Endothelial cell of umbilical vein (primary cell): ENCODE measurements around the gene CCDC6. TPM values are rescaled to one million over a fixed set of nuclear protein-coding genes. Genes with fewer than 3 reads are reported as not detected.

ENCODE experiments used
- BruUV-seq: library from RNA; stranded (reverse); fragments of 400-500 nt; replicated peaks from 2 replicates; lab custom pipeline; 2021; lab: Mats Ljungman, UMichigan
- CTCF ChIA-PET: fragments of 300-600, 350-600 bp; sonication (Branson Sonifier 250); formaldehyde crosslinking; loops from one replicate; lab custom pipeline; 2021; ENCODE audit warnings: antibody characterized with exemption, inconsistent platforms; lab: Charles Lee
- POLR2A ChIA-PET: fragments of 300-600, 350-600 bp; sonication (Branson Sonifier 250); formaldehyde crosslinking; loops from one replicate; lab custom pipeline; 2021; ENCODE audit warnings: antibody characterized with exemption, inconsistent platforms; lab: Charles Lee
- DNase-seq: peaks from one replicate; pipeline ENCODE4 v3.0.0-alpha.2; 2011; ENCODE audit warnings: low read depth, low spot score
- FAIRE-seq: peaks from 2 replicates; lab custom pipeline; 2011; peaks lifted over from hg19 to GRCh38; lab: Jason Lieb, UNC
- H2AFZ ChIP-seq: 2 replicates; pipeline ENCODE4 v1.6.0; 2012; ENCODE audit warnings: low read depth, low read length, control low read depth, inconsistent platforms
- H3K27ac ChIP-seq: 2 replicates; pipeline ENCODE4 v1.5.1; 2011; ENCODE audit warnings: low read depth, mild to moderate bottlenecking, control low read depth, low read length, moderate library complexity; ENCODE audit not compliant: insufficient read depth
- H3K27me3 ChIP-seq, 2 experiments: 2 replicates each; pipeline versions ENCODE4 v1.6.0 to v1.6.1; 2011; ENCODE audit warnings: low read length in 2 of 2, mixed read lengths in 1 of 2; ENCODE audit not compliant: control insufficient read depth in 2 of 2, insufficient read depth in 2 of 2
- H3K36me3 ChIP-seq, 2 experiments: 2 replicates in 1 of 2; 3 replicates in 1 of 2; pipeline ENCODE4 v1.5.1; 2011; ENCODE audit warnings: low read length in 2 of 2, mild to moderate bottlenecking in 1 of 2, moderate library complexity in 1 of 2; ENCODE audit not compliant: control insufficient read depth in 2 of 2, insufficient read depth in 2 of 2; ENCODE audit errors: extremely low read depth in 1 of 2
- H3K4me1 ChIP-seq: 3 replicates; pipeline ENCODE4 v1.5.1; 2011; ENCODE audit warnings: mild to moderate bottlenecking, low read length; ENCODE audit not compliant: control insufficient read depth, insufficient read depth; ENCODE audit errors: extremely low read depth
- H3K4me2 ChIP-seq: 2 replicates; pipeline ENCODE4 v1.6.1; 2011; ENCODE audit warnings: low read length, control low read depth, mixed read lengths; ENCODE audit not compliant: insufficient read depth
- H3K4me3 ChIP-seq, 3 experiments: fragments of 200-600 bp in 1 of 3; sonication (generic), shearing (Covaris generic) in 1 of 3; replicated peaks in 1 of 3; 2 replicates each; pipeline ENCODE4 v1.5.1; 2011 to 2016; ENCODE audit warnings: control low read depth in 3 of 3, low read length in 3 of 3, mild to moderate bottlenecking in 2 of 3, inconsistent platforms in 1 of 3, low read depth in 1 of 3, moderate library complexity in 1 of 3; ENCODE audit not compliant: insufficient read depth in 1 of 3
- H3K79me2 ChIP-seq: 2 replicates; pipeline ENCODE4 v1.6.0; 2012; ENCODE audit warnings: low read length, inconsistent platforms; ENCODE audit not compliant: control insufficient read depth, insufficient read depth
- H3K9ac ChIP-seq: replicated peaks from 2 replicates; pipeline ENCODE3; 2011; ENCODE audit warnings: low read length, control low read depth; ENCODE audit not compliant: insufficient read depth; ENCODE audit errors: extremely low read depth
- H3K9me1 ChIP-seq: replicated peaks from 3 replicates; pipeline ENCODE4 v1.6.0; 2011; ENCODE audit warnings: mild to moderate bottlenecking, low read length; ENCODE audit not compliant: control insufficient read depth, insufficient read depth; ENCODE audit errors: extremely low read depth
- H3K9me3 ChIP-seq: replicated peaks from 2 replicates; pipeline ENCODE4 v1.5.1; 2012; ENCODE audit warnings: low read length, inconsistent platforms; ENCODE audit not compliant: control insufficient read depth, insufficient read depth
- H4K20me1 ChIP-seq: replicated peaks from 2 replicates; pipeline ENCODE3; 2011; ENCODE audit warnings: mild to moderate bottlenecking, low read length; ENCODE audit not compliant: control insufficient read depth, insufficient read depth; ENCODE audit errors: extremely low read depth
- CTCF ChIP-seq, 2 donors: IDR thresholded peaks; 1 replicate in 1 of 2; 2 replicates in 1 of 2; pipeline ENCODE4 v1.5.1; 2011; ENCODE audit warnings: low read length in 2 of 2, mild to moderate bottlenecking in 2 of 2, moderate library complexity in 2 of 2, control low read depth in 1 of 2, inconsistent platforms in 1 of 2, low read depth in 1 of 2; ENCODE audit not compliant: insufficient read depth in 1 of 2; ENCODE audit errors: extremely low read depth in 1 of 2
- EZH2 ChIP-seq: IDR thresholded peaks from 2 replicates; pipeline ENCODE4 v1.6.1; 2012; ENCODE audit warnings: borderline replicate concordance, low read depth, mild to moderate bottlenecking, moderate library complexity, low read length, inconsistent platforms; ENCODE audit not compliant: severe bottlenecking
- FOS ChIP-seq: IDR thresholded peaks from 2 replicates; pipeline ENCODE4 v1.6.1; 2011; ENCODE audit warnings: mild to moderate bottlenecking, low read length, moderate library complexity, borderline replicate concordance; ENCODE audit not compliant: insufficient read depth
- GATA2 ChIP-seq: IDR thresholded peaks from 2 replicates; pipeline ENCODE4 v1.7.0; 2011; ENCODE audit warnings: low read depth, mild to moderate bottlenecking, moderate library complexity, mixed read lengths, low read length; ENCODE audit not compliant: insufficient read length, insufficient read depth
- JUN ChIP-seq: IDR thresholded peaks from 2 replicates; pipeline ENCODE4 v1.6.1; 2011; ENCODE audit warnings: borderline replicate concordance, low read depth; ENCODE audit not compliant: insufficient read length, insufficient read depth
- MAX ChIP-seq: IDR thresholded peaks from 2 replicates; pipeline ENCODE4 v1.6.1; 2011; ENCODE audit not compliant: insufficient read depth, insufficient read length
- POLR2A ChIP-seq: IDR thresholded peaks from 2 replicates; pipeline ENCODE4 v1.6.1; 2012; ENCODE audit warnings: low read depth, mild to moderate bottlenecking, control low read depth, low read length
- POLR2AphosphoS5 ChIP-seq: IDR thresholded peaks from 2 replicates; pipeline ENCODE4 v1.6.1; 2012; ENCODE audit warnings: low read depth, mild to moderate bottlenecking, control low read depth, low read length, moderate library complexity; ENCODE audit not compliant: insufficient read depth
- dilution Hi-C: fragments of 300-500 bp; cut with MboI; formaldehyde crosslinking; loops from one replicate; pipeline ENCODE4 v1.15.0; 2019; ENCODE audit warnings: low sequenced_read_pairs; ENCODE audit not compliant: extremely low pct_ligation_motif_present
- intact Hi-C: fragments of 100-400 bp; cut with micrococcal nuclease; formaldehyde crosslinking; loops from one replicate; pipeline ENCODE4 v1.10.0; 2022
- polyA plus RNA-seq, 4 experiments: library from polyadenylated mRNA; depleted of rRNA in 3 of 4; stranded (reverse) in 3 of 4; unstranded in 1 of 4; fragments of >200 nt; gene quantifications; 2 replicates each; pipeline versions ENCODE4 v1.2.1 to v1.2.3, GENCODE V29; 2011 to 2012; ENCODE audit warnings: missing spikeins in 1 of 4
- total RNA-seq: library from RNA; stranded (reverse); gene quantifications from 2 replicates; pipeline ENCODE4 v1.2.3, GENCODE V29; 2021

CCDC6 gene
- total and polyA plus RNA-seq, 2 donors (not counting 3 experiments of a cell fraction or from before 2014, with no cell fraction given) = 16.8 to 36.8 TPM

GRCh38 chr10:59856104-59856503, 50.3 kb downstream of the CCDC6 start:
- no peak overlapping the region for H2AFZ ChIP-seq
- H3K4me1 ChIP-seq = peaks cover 6% of the 10 kb centered on the region
- H3K27ac ChIP-seq = no peak overlapping the region
- peaks cover 54% of the 10 kb centered on the region for H3K79me2 ChIP-seq
- H3K9ac ChIP-seq = no peak overlapping the region
- intact Hi-C loops = no loop called here
- H3K4me3 ChIP-seq = no peak overlapping the region
- H3K4me2 ChIP-seq = no peak overlapping the region
- no peaks in the 10 kb centered on the region for H4K20me1 ChIP-seq
- H3K27me3 ChIP-seq = no peaks in the 10 kb centered on the region
- dilution Hi-C loops = no loop called here
- FAIRE-seq = no peak
- H3K9me3 ChIP-seq = no peaks in the 10 kb centered on the region
- H3K9me1 ChIP-seq = no peaks in the 10 kb centered on the region
- no peak for DNase-seq
- ChIA-PET CTCF (interaction anchor here (0.8 to 1.9 kb wide), 4 partner anchors 10 to 75 kb away, joined by 3 to 6 read pairs (median 4); partner anchors contain the start of gene CCDC6), POLR2A (no interaction called here)
- no peaks in the 10 kb centered on the region for H3K36me3 ChIP-seq
- TF ChIP-seq MAX (no peak), GATA2 (no peak), EZH2 (no peak), JUN (no peak), POLR2AphosphoS5 (no peak), CTCF (IDR thresholded peaks at IDR 0.05; ENCODE audit: extremely low read depth in 1 of 2, insufficient read depth in 1 of 2, low read depth in 1 of 2, low read length in 2 of 2) (no peak), FOS (no peak), POLR2A (no peak)
- no TSS peak for BruUV-seq
